HFF-Myc (cell line): ENCODE measurements around the gene SARNP.
"Not testable (repeated sequence)": the region's sequence is repeated elsewhere in the genome, so short reads cannot be mapped to it uniquely, and the experiment has no call there.

Experiments
- DNase-seq: peaks from one replicate; pipeline ENCODE4 v3.0.0-alpha.2; 2011; ENCODE audit warnings: low read depth; ENCODE audit errors: extremely low read depth
- H3K4me3 ChIP-seq: replicated peaks from 2 replicates; pipeline ENCODE4 v1.5.1; 2011; ENCODE audit warnings: low read depth, mild to moderate bottlenecking, control low read depth, low read length
- TF ChIP-seq, protein P1 (sequence below): IDR thresholded peaks from 2 replicates; pipeline ENCODE4 v1.5.1; 2012; ENCODE audit warnings: mild to moderate bottlenecking, low read depth, low read length, control low read depth; ENCODE audit errors: missing control alignments

Gene SARNP

GRCh38 chr12:55777856-55778255, 39.7 kb downstream of the SARNP start:
- TF ChIP-seq, protein P1, sequence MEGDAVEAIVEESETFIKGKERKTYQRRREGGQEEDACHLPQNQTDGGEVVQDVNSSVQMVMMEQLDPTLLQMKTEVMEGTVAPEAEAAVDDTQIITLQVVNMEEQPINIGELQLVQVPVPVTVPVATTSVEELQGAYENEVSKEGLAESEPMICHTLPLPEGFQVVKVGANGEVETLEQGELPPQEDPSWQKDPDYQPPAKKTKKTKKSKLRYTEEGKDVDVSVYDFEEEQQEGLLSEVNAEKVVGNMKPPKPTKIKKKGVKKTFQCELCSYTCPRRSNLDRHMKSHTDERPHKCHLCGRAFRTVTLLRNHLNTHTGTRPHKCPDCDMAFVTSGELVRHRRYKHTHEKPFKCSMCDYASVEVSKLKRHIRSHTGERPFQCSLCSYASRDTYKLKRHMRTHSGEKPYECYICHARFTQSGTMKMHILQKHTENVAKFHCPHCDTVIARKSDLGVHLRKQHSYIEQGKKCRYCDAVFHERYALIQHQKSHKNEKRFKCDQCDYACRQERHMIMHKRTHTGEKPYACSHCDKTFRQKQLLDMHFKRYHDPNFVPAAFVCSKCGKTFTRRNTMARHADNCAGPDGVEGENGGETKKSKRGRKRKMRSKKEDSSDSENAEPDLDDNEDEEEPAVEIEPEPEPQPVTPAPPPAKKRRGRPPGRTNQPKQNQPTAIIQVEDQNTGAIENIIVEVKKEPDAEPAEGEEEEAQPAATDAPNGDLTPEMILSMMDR, result no peak
- DNase-seq, result no peak
- H3K4me3 ChIP-seq, result no peak overlapping the region

DNA sequence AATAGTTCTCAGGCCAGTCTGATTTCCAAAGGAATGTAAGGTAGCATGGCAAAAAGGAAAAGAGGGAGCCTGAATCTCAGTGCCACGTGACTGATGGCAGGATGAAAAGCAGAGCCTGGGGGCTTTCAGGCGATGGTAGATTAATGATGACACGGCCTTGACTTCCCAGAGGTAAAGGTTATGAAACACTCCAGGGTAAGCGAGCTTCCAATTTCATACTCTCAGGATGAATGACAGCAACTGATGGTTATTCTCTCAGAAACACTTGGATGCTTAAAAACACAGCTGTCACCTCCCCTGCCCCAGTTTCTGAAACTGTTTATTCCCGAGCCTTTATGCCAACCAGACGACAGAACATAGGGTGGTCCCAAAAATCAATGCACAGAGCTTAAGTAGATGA, 45.8 kb downstream of the SARNP start:
- TF ChIP-seq, protein P1, result no peak
- no peak for DNase-seq
- no peak overlapping the region for H3K4me3 ChIP-seq

DNA sequence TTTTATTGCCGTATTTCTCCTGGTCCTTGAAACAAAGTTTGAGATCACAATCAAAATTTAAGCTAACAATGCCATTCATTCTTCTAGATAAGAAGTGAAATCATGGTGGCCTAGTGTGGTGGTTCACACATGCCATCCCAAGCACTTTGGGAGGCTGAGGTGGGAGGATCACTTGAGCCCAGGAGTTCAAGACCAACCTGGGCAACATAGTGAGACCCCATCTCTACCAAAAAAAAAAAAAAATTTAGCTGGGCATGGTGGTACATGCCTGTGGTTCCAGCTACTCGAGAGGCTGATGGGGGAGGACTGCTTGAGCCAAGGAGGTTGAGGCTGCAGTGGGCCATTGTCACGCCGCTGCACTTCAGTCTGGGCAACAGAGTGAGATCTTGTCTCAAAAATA, 50.4 kb downstream of the SARNP start:
- DNase-seq, result no peak
- H3K4me3 ChIP-seq, result no peak overlapping the region
- TF ChIP-seq, protein P1, result no peak

- no peak for DNase-seq
- TF ChIP-seq, protein P1, result no peak
- no peak overlapping the region for H3K4me3 ChIP-seq
Observed at GRCh38 chr12:55765736-55766290, 51.7 kb downstream of the SARNP start.

GRCh38 chr12:55762646-55763045, 54.9 kb downstream of the SARNP start:
- TF ChIP-seq, protein P1, result no peak
- no peak overlapping the region for H3K4me3 ChIP-seq
- no peak for DNase-seq

- DNase-seq, result no peak
- TF ChIP-seq, protein P1, result no peak
- H3K4me3 ChIP-seq, result no peak overlapping the region
Observed at GRCh38 chr12:55760663-55761062, 56.9 kb downstream of the SARNP start.

- H3K4me3 ChIP-seq, DNase-seq: not testable (repeated sequence)
Observed at GRCh38 chr12:55758575-55758974, 58.9 kb downstream of the SARNP start.
